OCI-LY1 (cell line): ENCODE data around the gene THRSP.

Source experiments
- H2AFZ ChIP-seq: fragments of 200-600 bp; sonication (generic), shearing (Covaris generic); 2 replicates; pipeline ENCODE4 v1.6.0; 2014; ENCODE audit warnings: antibody characterized with exemption, mild to moderate bottlenecking, low read length
- H3F3A ChIP-seq: fragments of 200-600 bp; sonication (generic), shearing (Covaris generic); 2 replicates; pipeline ENCODE4 v1.6.0; 2014; ENCODE audit warnings: mild to moderate bottlenecking, antibody characterized with exemption, low read length, moderate library complexity; ENCODE audit not compliant: insufficient read depth
- H3K27ac ChIP-seq: fragments of 200-600 bp; sonication (generic); 2 replicates; pipeline ENCODE4 v1.5.1; 2014; ENCODE audit warnings: low read length, mixed run types, mild to moderate bottlenecking, low read depth; ENCODE audit not compliant: poor library complexity, severe bottlenecking
- H3K27me3 ChIP-seq: fragments of 200-600 bp; sonication (generic); 2 replicates; pipeline ENCODE4 v1.6.0; 2014; ENCODE audit warnings: antibody characterized with exemption, mild to moderate bottlenecking, low read length, moderate library complexity; ENCODE audit not compliant: insufficient read depth
- H3K36me3 ChIP-seq: fragments of 200-600 bp; sonication (generic); 2 replicates; pipeline ENCODE4 v1.6.1; 2014; ENCODE audit warnings: mild to moderate bottlenecking, antibody characterized with exemption, low read length, moderate library complexity, mixed read lengths; ENCODE audit not compliant: insufficient read depth
- H3K4me1 ChIP-seq: fragments of 200-600 bp; sonication (generic); 2 replicates; pipeline ENCODE4 v1.5.1; 2014; ENCODE audit warnings: mild to moderate bottlenecking, low read length, moderate library complexity; ENCODE audit not compliant: insufficient read depth, severe bottlenecking
- H3K4me2 ChIP-seq: fragments of 200-600 bp; sonication (generic), shearing (Covaris generic); 2 replicates; pipeline ENCODE4 v1.6.1; 2014; ENCODE audit warnings: low read length
- H3K4me3 ChIP-seq: fragments of 200-600 bp; sonication (generic); 2 replicates; pipeline ENCODE4 v1.5.1; 2014; ENCODE audit warnings: low read length, low read depth, mild to moderate bottlenecking, mixed read lengths; ENCODE audit not compliant: poor library complexity, severe bottlenecking
- H3K79me2 ChIP-seq: fragments of 200-600 bp; shearing (Covaris generic); 2 replicates; pipeline ENCODE4 v1.6.1; 2016; ENCODE audit warnings: mixed run types, low read length, mixed read lengths; ENCODE audit not compliant: insufficient read depth
- H3K9ac ChIP-seq: fragments of 200-600 bp; sonication (generic), shearing (Covaris generic); 2 replicates; pipeline ENCODE4 v1.6.1; 2014; ENCODE audit warnings: mild to moderate bottlenecking, low read length, mixed read lengths
- H3K9me2 ChIP-seq: fragments of 200-600 bp; sonication (generic), shearing (Covaris generic); 2 replicates; pipeline ENCODE4 v1.6.1; 2014; ENCODE audit warnings: low read depth, mild to moderate bottlenecking, low read length, mixed read lengths
- H3K9me3 ChIP-seq: fragments of 200-600 bp; shearing (Covaris generic); 2 replicates; pipeline ENCODE4 v1.6.1; 2014; ENCODE audit warnings: low read length, mixed read lengths
- H4K20me1 ChIP-seq: fragments of 200-600 bp; sonication (generic), shearing (Covaris generic); 2 replicates; pipeline ENCODE4 v1.6.0; 2016; ENCODE audit warnings: mild to moderate bottlenecking, low read length; ENCODE audit not compliant: insufficient read depth
- CTCF ChIP-seq: fragments of 200-600 bp; sonication (generic), shearing (Covaris generic); IDR thresholded peaks from 2 replicates; pipeline ENCODE4 v1.5.1; 2017; ENCODE audit warnings: mild to moderate bottlenecking, antibody characterized with exemption, low read length, moderate library complexity, mixed read lengths
- EZH2 ChIP-seq: fragments of 200-600 bp; sonication (generic), shearing (Covaris generic); IDR thresholded peaks from 2 replicates; pipeline ENCODE4 v1.8.0; 2017; ENCODE audit warnings: borderline replicate concordance, mixed run types, mild to moderate bottlenecking, antibody characterized with exemption, low read length, moderate library complexity, mixed read lengths

Gene THRSP

GRCh38 chr11:78100261-78100660, 36.6 kb downstream of the THRSP start:
- H3F3A ChIP-seq = no peaks in the 10 kb centered on the region
- no peak overlapping the region for H3K27ac ChIP-seq
- peaks cover 43% of the 10 kb centered on the region; the same call in 1 of the 2 replicates for H3K36me3 ChIP-seq

GRCh38 chr11:78100676-78101472, 37.2 kb downstream of the THRSP start:
- no peaks in the 10 kb centered on the region for H3K4me1 ChIP-seq
- H3K4me2 ChIP-seq = no peak overlapping the region
- H3K4me3 ChIP-seq = no peak overlapping the region
- H3K9me2 ChIP-seq = no peaks in the 10 kb centered on the region
- peaks cover 41% of the 10 kb centered on the region for H3K36me3 ChIP-seq
- H3K27ac ChIP-seq = no peak overlapping the region
- no peak for TF ChIP-seq CTCF
- TF ChIP-seq EZH2 = no peak
- no peaks in the 10 kb centered on the region for H3F3A ChIP-seq
- no peaks in the 10 kb centered on the region for H4K20me1 ChIP-seq
- no peaks in the 10 kb centered on the region for H3K79me2 ChIP-seq
- H3K9me3 ChIP-seq = no peaks in the 10 kb centered on the region
- H2AFZ ChIP-seq = no peak overlapping the region
- H3K9ac ChIP-seq = no peak overlapping the region
- no peaks in the 10 kb centered on the region for H3K27me3 ChIP-seq

More at GRCh38 chr11:78100261-78100660, 36.6 kb downstream of the THRSP start:
- Histone ChIP-seq H3K9me2 (no peaks in the 10 kb centered on the region), H3K4me3 (no peak overlapping the region), H2AFZ (no peak overlapping the region), H3K79me2 (no peaks in the 10 kb centered on the region), H3K9ac (no peak overlapping the region), H3K4me2 (no peak overlapping the region), H3K27me3 (no peaks in the 10 kb centered on the region), H3K4me1 (no peaks in the 10 kb centered on the region), H3K9me3 (no peaks in the 10 kb centered on the region), H4K20me1 (no peaks in the 10 kb centered on the region)
- no peak for TF ChIP-seq EZH2
- no peak for TF ChIP-seq CTCF

- no peaks in the 10 kb centered on the region for H3F3A ChIP-seq
- H3K9ac ChIP-seq = no peak overlapping the region
- H3K27ac ChIP-seq = no peak overlapping the region
- no peaks in the 10 kb centered on the region for H3K4me1 ChIP-seq
- no peaks in the 10 kb centered on the region for H3K79me2 ChIP-seq
- TF ChIP-seq EZH2 (no peak), CTCF (no peak)
- no peak overlapping the region for H2AFZ ChIP-seq
- H3K4me3 ChIP-seq = no peak overlapping the region
- H3K27me3 ChIP-seq = no peaks in the 10 kb centered on the region
- H3K9me2 ChIP-seq = no peaks in the 10 kb centered on the region
- H3K9me3 ChIP-seq = no peaks in the 10 kb centered on the region
- peaks cover 55% of the 10 kb centered on the region for H3K36me3 ChIP-seq
- no peak overlapping the region for H3K4me2 ChIP-seq
- no peaks in the 10 kb centered on the region for H4K20me1 ChIP-seq
Observed at GRCh38 chr11:78109081-78110015, 45.7 kb downstream of the THRSP start.
